Fibroblast of lung (primary cell): ENCODE measurements around the gene N4BP3.

Experiments
- CTCF ChIP-seq, 2 donors: IDR thresholded peaks in 1 of 2; conservative IDR thresholded peaks in 1 of 2; 1 replicate in 1 of 2; 2 replicates in 1 of 2; pipeline ENCODE4 v1.5.1; 2011 to 2012; ENCODE audit warnings: low read length in 2 of 2, control low read depth in 1 of 2, inconsistent platforms in 1 of 2, low read depth in 1 of 2, mild to moderate bottlenecking in 1 of 2
- EZH2 ChIP-seq: IDR thresholded peaks from 2 replicates; pipeline ENCODE4 v1.5.1; 2012; ENCODE audit warnings: low read length, control low read depth, mild to moderate bottlenecking; ENCODE audit errors: missing control alignments

GRCh38 chr5:178112545-178112944 is 787 bp upstream of the N4BP3 start:
- TF ChIP-seq CTCF (conservative IDR thresholded peaks at IDR 0.05 in 1 of 2, IDR thresholded peaks at IDR 0.05 in 1 of 2; ENCODE audit: low read depth in 1 of 2, low read length in 2 of 2) = no peak
- no peak for TF ChIP-seq EZH2
